Heart right ventricle (tissue), 16 donors: Measurements from ENCODE around the gene FKBP7. TPM values are rescaled to one million over a fixed set of nuclear protein-coding genes. Genes with fewer than 3 reads are reported as not detected.
A peak's percentile ranks its signal among the peaks of the same experiment; 100 is the strongest.

Experiments used
- ATAC-seq, 8 donors: fragments of 200-7000 bp; cut with Tn5 transposase; one replicate each; pipeline ENCODE4 v1.9.1; 2020; ENCODE audit warnings: mild to moderate bottlenecking in 8 of 8, moderate library complexity in 8 of 8, moderate number of reproducible peaks in 1 of 8
- DNase-seq, 2 donors: peaks; one replicate each; pipeline ENCODE4 v3.0.0-alpha.2; 2020
- H3K27ac ChIP-seq, 10 donors: fragments of 200-600 bp; sonication (generic) in 2 of 10; one replicate each; pipeline versions ENCODE4 v1.5.0 to v1.8.0; 2020 to 2022; ENCODE audit warnings: mild to moderate bottlenecking in 3 of 10
- H3K27me3 ChIP-seq, 7 donors: fragments of 200-600 bp; one replicate each; pipeline ENCODE4 v1.8.0; 2021 to 2022; ENCODE audit warnings: mild to moderate bottlenecking in 2 of 7
- H3K36me3 ChIP-seq, 9 donors: fragments of 200-600 bp; sonication (generic) in 1 of 9; one replicate each; pipeline versions ENCODE4 v1.5.0 to v1.8.0; 2020 to 2022; ENCODE audit warnings: mild to moderate bottlenecking in 2 of 9
- H3K4me1 ChIP-seq, 9 donors: fragments of 200-600 bp; sonication (generic) in 1 of 9; one replicate each; pipeline versions ENCODE4 v1.5.0 to v1.8.0; 2020 to 2022; ENCODE audit warnings: mild to moderate bottlenecking in 4 of 9
- H3K4me3 ChIP-seq, 10 donors: fragments of 200-600 bp; sonication (generic) in 2 of 10; one replicate each; pipeline versions ENCODE4 v1.5.0 to v1.8.0; 2020 to 2022; ENCODE audit warnings: mild to moderate bottlenecking in 7 of 10, moderate library complexity in 2 of 10
- H3K9me3 ChIP-seq, 11 donors: fragments of 200-600 bp in 10 of 11; sonication (generic) in 2 of 11; one replicate each; pipeline versions ENCODE4 v1.5.0 to v1.8.0; 2013 to 2022; ENCODE audit warnings: mild to moderate bottlenecking in 2 of 11, control low read depth in 1 of 11, moderate library complexity in 1 of 11
- CTCF ChIP-seq, 9 donors: fragments of 200-600 bp; sonication (generic) in 2 of 9; IDR thresholded peaks; one replicate each; pipeline versions ENCODE4 v1.5.0 to v1.8.0; 2021 to 2022; ENCODE audit warnings: antibody characterized with exemption in 9 of 9, mild to moderate bottlenecking in 5 of 9, moderate library complexity in 1 of 9
- WGBS, 2 donors: extraction: QIAGEN DNeasy Blood & Tissue Kit; methylation state at CpG; one replicate each; pipeline ENCODE4 v1.1.7; 2013; ENCODE audit warnings: inconsistent platforms in 1 of 2; 5-methylcytosine and 5-hydroxymethylcytosine counted together
- intact Hi-C, 10 donors: fragments of 100-400 bp; cut with DNase I; formaldehyde crosslinking; loops; one replicate each; pipeline versions ENCODE4 v1.11.1 to v1.14.2; 2022
- polyA plus RNA-seq, 2 donors: library from polyadenylated mRNA; stranded (reverse); fragments of 200-250 nt; gene quantifications; one replicate each; pipeline ENCODE4 v1.2.3, GENCODE V29; 2013
- total RNA-seq, 10 donors: library from RNA; stranded (reverse); fragmentation: NEBNext Ultra II Directional in 3 of 10; extraction: Animal tissue kit (Norgen Biotek cat#: 25700) in 3 of 10; gene quantifications; one replicate each; pipeline versions ENCODE4 v1.2.1 to v1.2.4, GENCODE V29; 2021 to 2023
- donor health status: Arrhythmogenic right ventricular cardiomyopathy.
- donor health status: ischemic (EF 13 %, LVEDD 7.1; RV severe dilation, severe dysfunction).
- donor health status: healthy with polysubstance abuse.
- donor health status: DM: no; HTN: yes; CAD: no.
- donor health status: DM: no; HTN: no; CAD: no.
- donor health status: ischemic (EF 25% LVEDD 6.9; RV normal size, moderate dysfunction).
- donor health status: ischemic (EF 25% LVEDD 5.7; RV mildly dilated, moderate dysfunction).
- donor health status: healthy.
- donor health status: DM: yes; HTN: yes; CAD: no.
- donor health status: Ischemic cardiomyopathy.
- donor health status: ischemic (EF 35%, LVEDD 5.7; RV mildly dilated, moderate dysfunction).
- donor health status: nonischemic (EF 11% LVEDD 7.7; RV severe dilation, severe dysfunction).
- donor health status: DM: yes; HTN: yes; CAD: no.
- donor health status: PGD.
- donor health status: ischemic (EF 29% LVEDD 5.4; RV normal size, mild dysfunction).
- donor health status: nonischemic (EF 23%, LVEDD 6.1; RV moderate dilation, normal function).

The FKBP7 gene
- total and polyA plus RNA-seq, 12 donors: 6.1 to 12.4 (median 9.2) TPM

GRCh38 chr2:178514664-178515063, 36.3 kb upstream of the FKBP7 start:
- ATAC-seq: no peak
- Histone ChIP-seq H3K9me3 (no peaks in the 10 kb centered on the region), H3K27me3 (no peaks in the 10 kb centered on the region), H3K27ac (no peak overlapping the region), H3K4me1 (no peaks in the 10 kb centered on the region), H3K4me3 (no peak overlapping the region), H3K36me3 (peaks cover 0 to 89% (median 15%) of the 10 kb centered on the region in 9 donors)
- intact Hi-C loops: no loop called here
- 98 to 99% methylated on average over 2 of the region's 2 CpGs for WGBS, 2 donors
- no peak for DNase-seq
- TF ChIP-seq CTCF (IDR thresholded peaks at IDR 0.05): no peak

GRCh38 chr2:178513876-178514275, 35.5 kb upstream of the FKBP7 start:
- ATAC-seq (no peak), DNase-seq (no peak)
- Histone ChIP-seq H3K4me3 (no peak overlapping the region), H3K27ac (no peak overlapping the region), H3K9me3 (no peaks in the 10 kb centered on the region), H3K36me3 (peaks cover 0 to 87% (median 15%) of the 10 kb centered on the region in 9 donors), H3K4me1 (no peaks in the 10 kb centered on the region), H3K27me3 (no peaks in the 10 kb centered on the region)
- TF ChIP-seq CTCF (IDR thresholded peaks at IDR 0.05): no peak
- 99% methylated on average over 4 of the region's 4 CpGs for WGBS, 2 donors
- intact Hi-C loops: no loop called here

- ATAC-seq: no peak
- Histone ChIP-seq H3K27me3 (no peaks in the 10 kb centered on the region), H3K27ac (no peak overlapping the region), H3K36me3 (peaks cover 0 to 76% (median 6%) of the 10 kb centered on the region in 9 donors), H3K9me3 (no peaks in the 10 kb centered on the region), H3K4me1 (no peaks in the 10 kb centered on the region), H3K4me3 (no peak overlapping the region)
- no peak for DNase-seq
- 99 to 100% methylated on average over 2 of the region's 2 CpGs for WGBS, 2 donors
- no peak for TF ChIP-seq CTCF (IDR thresholded peaks at IDR 0.05)
- intact Hi-C loops: no loop called here
Observed at GRCh38 chr2:178512484-178512883, 34.1 kb upstream of the FKBP7 start.

GRCh38 chr2:178510384-178510783, 32.0 kb upstream of the FKBP7 start:
- peaks cover 0 to 8% (median 0%) of the 10 kb centered on the region in 9 donors for H3K4me1 ChIP-seq
- intact Hi-C loops: no loop called here
- no peaks in the 10 kb centered on the region for H3K9me3 ChIP-seq
- H3K27ac ChIP-seq: no peak overlapping the region
- H3K27me3 ChIP-seq: no peaks in the 10 kb centered on the region
- 74 to 78% methylated on average over 6 of the region's 6 CpGs for WGBS, 2 donors
- peak in 3 of 8 donors; percentile 45 to 83 (median 54) for ATAC-seq
- no peak for TF ChIP-seq CTCF (IDR thresholded peaks at IDR 0.05)
- H3K4me3 ChIP-seq: no peak overlapping the region
- peaks cover 0 to 85% (median 6%) of the 10 kb centered on the region in 9 donors for H3K36me3 ChIP-seq
- no peak for DNase-seq
